Tibial nerve (tissue), 4 donors: ENCODE data around the gene TCF12. TPM values are rescaled to one million over a fixed set of nuclear protein-coding genes. Genes with fewer than 3 reads are reported as not detected.

ENCODE experiments used
- DNase-seq, 2 donors: peaks; one replicate each; pipeline ENCODE4 v3.0.0-alpha.2; 2019; ENCODE audit warnings: low spot score in 2 of 2
- H3K27ac ChIP-seq, 4 donors: fragments of 200-600 bp; sonication (generic) in 3 of 4; one replicate each; pipeline ENCODE4 v1.5.1; 2017 to 2019; ENCODE audit warnings: mild to moderate bottlenecking in 1 of 4
- H3K27me3 ChIP-seq, 2 donors: fragments of 200-600 bp; sonication (generic) in 1 of 2; one replicate each; pipeline versions ENCODE4 v1.5.1 to v1.6.0; 2017 to 2019
- H3K36me3 ChIP-seq, 3 donors: fragments of 200-600 bp; sonication (generic); one replicate each; pipeline ENCODE4 v1.5.1; 2018 to 2019
- H3K4me1 ChIP-seq, 4 donors: fragments of 200-600 bp; sonication (generic) in 3 of 4; one replicate each; pipeline ENCODE4 v1.5.1; 2017 to 2019
- H3K4me3 ChIP-seq, 4 donors: fragments of 200-600 bp; sonication (generic) in 3 of 4; one replicate each; pipeline ENCODE4 v1.5.1; 2017 to 2019; ENCODE audit warnings: mild to moderate bottlenecking in 1 of 4, moderate library complexity in 1 of 4
- H3K9me3 ChIP-seq, 4 donors: fragments of 200-600 bp; sonication (generic) in 3 of 4; one replicate each; pipeline ENCODE4 v1.5.1; 2017 to 2019
- CTCF ChIP-seq, 5 experiments: fragments of 200-600 bp in 3 of 5; fragments of 450-650 bp in 2 of 5; sonication (generic) in 3 of 5; IDR thresholded peaks; one replicate each; pipeline ENCODE4 v1.5.1; 2016 to 2019; ENCODE audit warnings: antibody characterized with exemption in 5 of 5, mild to moderate bottlenecking in 3 of 5, moderate library complexity in 2 of 5
- EP300 ChIP-seq, 2 donors: sonication (generic); formaldehyde crosslinking; IDR thresholded peaks; one replicate each; pipeline ENCODE4 v1.6.1; 2017; ENCODE audit warnings: antibody characterized with exemption in 2 of 2, mild to moderate bottlenecking in 1 of 2
- POLR2A ChIP-seq, 2 donors: fragments of 450-650 bp; IDR thresholded peaks; one replicate each; pipeline ENCODE4 v1.6.1; 2017; ENCODE audit warnings: antibody characterized with exemption in 2 of 2, mild to moderate bottlenecking in 2 of 2, moderate library complexity in 2 of 2
- WGBS, 2 donors: methylation state at CpG; one replicate each; pipeline ENCODE4 v1.1.5; 2018; 5-methylcytosine and 5-hydroxymethylcytosine counted together
- total RNA-seq, 4 donors: library from RNA; depleted of rRNA; stranded (reverse); fragments of >200 nt; gene quantifications; one replicate each; pipeline ENCODE4 v1.1.0, GENCODE V29; 2016

TCF12 gene
- total RNA-seq, 4 donors from 2014 or later: 117 to 181 (median 174) TPM

DNA sequence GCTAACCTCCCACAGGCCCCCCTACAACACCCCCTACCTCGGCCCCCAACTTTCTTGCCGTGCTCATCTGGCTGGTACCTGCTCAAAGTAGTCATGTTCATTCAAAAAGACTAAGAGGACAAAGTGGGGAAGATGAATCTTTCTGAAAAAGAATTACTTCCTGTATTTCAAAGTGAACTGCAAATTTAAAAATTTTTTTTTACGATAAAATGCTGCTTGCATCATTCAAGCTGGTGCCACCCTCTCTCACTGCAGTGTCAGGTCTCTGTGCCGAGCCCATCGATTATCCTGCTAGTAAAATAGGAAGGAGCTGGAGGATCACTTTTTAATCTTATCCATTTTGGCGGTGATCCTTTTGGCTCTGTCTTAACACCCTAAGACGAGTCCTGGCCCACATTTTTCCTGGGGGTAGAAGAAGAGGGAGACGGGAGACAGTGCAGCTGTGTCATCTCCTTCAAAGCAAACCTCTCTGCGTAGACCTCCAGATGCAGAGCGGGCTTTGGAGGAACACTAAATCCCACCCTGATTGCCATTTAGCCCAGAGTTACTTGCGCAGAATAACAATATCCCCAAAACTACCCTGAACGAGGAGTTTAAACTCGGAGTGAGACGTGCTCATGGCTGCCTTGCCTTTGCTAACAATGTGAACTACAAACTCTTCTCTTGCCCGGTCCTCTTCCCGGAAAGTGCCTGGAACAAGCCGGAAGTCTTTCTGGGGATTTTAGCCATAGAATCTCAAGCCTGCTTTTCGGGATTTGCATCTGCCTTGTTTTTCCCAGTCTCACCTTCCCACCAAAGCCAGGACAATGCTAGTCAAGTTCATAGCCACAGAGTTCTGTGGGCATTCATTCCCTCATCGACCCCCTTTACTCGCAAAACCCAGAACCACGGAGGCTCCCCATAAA lies 391.7 kb downstream of the TCF12 start:
- no peak for DNase-seq
- no peak for TF ChIP-seq CTCF (IDR thresholded peaks at IDR 0.05)
- no peak for TF ChIP-seq EP300 (IDR thresholded peaks at IDR 0.05)
- TF ChIP-seq POLR2A (IDR thresholded peaks at IDR 0.05): no peak
- 75 to 81% methylated on average over 21 of the region's 21 CpGs for WGBS, 2 donors
- no peaks in the 10 kb centered on the region for H3K27me3 ChIP-seq
- H3K9me3 ChIP-seq: no peaks in the 10 kb centered on the region
- no peak overlapping the region for H3K4me3 ChIP-seq
- no peak overlapping the region for H3K27ac ChIP-seq
- H3K4me1 ChIP-seq: peaks cover 0 to 22% (median 2%) of the 10 kb centered on the region in 4 donors
- no peaks in the 10 kb centered on the region for H3K36me3 ChIP-seq

- H3K27me3 ChIP-seq: no peaks in the 10 kb centered on the region
- H3K4me3 ChIP-seq: no peak overlapping the region
- H3K27ac ChIP-seq: no peak overlapping the region
- 79 to 89% methylated on average over 8 to 9 of the region's 9 CpGs for WGBS, 2 donors
- DNase-seq: no peak
- no peaks in the 10 kb centered on the region for H3K9me3 ChIP-seq
- TF ChIP-seq CTCF (IDR thresholded peaks at IDR 0.05): no peak
- no peak for TF ChIP-seq POLR2A (IDR thresholded peaks at IDR 0.05)
- no peak for TF ChIP-seq EP300 (IDR thresholded peaks at IDR 0.05)
- H3K4me1 ChIP-seq: peaks cover 0 to 19% (median 2%) of the 10 kb centered on the region in 4 donors
- no peaks in the 10 kb centered on the region for H3K36me3 ChIP-seq
Measured at GRCh38 chr15:57310876-57311275, 392.4 kb downstream of the TCF12 start.

DNA sequence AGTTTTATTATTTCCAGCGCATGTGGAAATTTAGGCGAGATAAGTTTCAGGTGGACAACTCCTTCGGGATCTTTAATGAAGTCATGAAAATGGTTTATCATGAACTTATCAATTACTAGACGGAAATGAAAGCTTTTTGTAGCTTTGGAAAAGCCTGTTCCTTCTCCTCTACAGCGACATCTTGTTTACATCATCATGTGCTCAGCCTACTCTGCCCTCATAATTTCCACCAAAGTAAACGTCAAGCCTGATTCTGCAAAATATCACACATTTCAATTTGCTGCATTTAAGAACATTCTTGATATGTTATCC lies 393.5 kb downstream of the TCF12 start:
- 90 to 93% methylated on average over 6 of the region's 6 CpGs for WGBS, 2 donors
- H3K9me3 ChIP-seq: no peaks in the 10 kb centered on the region
- peaks cover 0 to 8% (median under 1%) of the 10 kb centered on the region in 4 donors for H3K4me1 ChIP-seq
- TF ChIP-seq CTCF (IDR thresholded peaks at IDR 0.05): no peak
- TF ChIP-seq POLR2A (IDR thresholded peaks at IDR 0.05): no peak
- TF ChIP-seq EP300 (IDR thresholded peaks at IDR 0.05): no peak
- no peaks in the 10 kb centered on the region for H3K27me3 ChIP-seq
- no peak overlapping the region for H3K27ac ChIP-seq
- no peaks in the 10 kb centered on the region for H3K36me3 ChIP-seq
- no peak for DNase-seq
- H3K4me3 ChIP-seq: no peak overlapping the region

- Histone ChIP-seq H3K36me3 (no peaks in the 10 kb centered on the region), H3K4me3 (no peak overlapping the region), H3K27ac (peak overlapping the region in 1 of 4 donors; percentile 34), H3K27me3 (no peaks in the 10 kb centered on the region), H3K9me3 (no peaks in the 10 kb centered on the region), H3K4me1 (peaks cover 0 to 2% (median 0%) of the 10 kb centered on the region in 4 donors)
- DNase-seq: no peak
- 76% methylated on average over 14 to 15 of the region's 15 CpGs for WGBS, 2 donors
- TF ChIP-seq POLR2A (IDR thresholded peaks at IDR 0.05) (no peak), CTCF (IDR thresholded peaks at IDR 0.05) (no peak), EP300 (IDR thresholded peaks at IDR 0.05) (no peak)
Measured at GRCh38 chr15:57312318-57313133, 394.1 kb downstream of the TCF12 start.

GRCh38 chr15:57313134-57313483 lies 394.7 kb downstream of the TCF12 start:
- TF ChIP-seq POLR2A (IDR thresholded peaks at IDR 0.05) (no peak), CTCF (IDR thresholded peaks at IDR 0.05) (no peak), EP300 (IDR thresholded peaks at IDR 0.05) (no peak)
- Histone ChIP-seq H3K4me3 (no peak overlapping the region), H3K27me3 (no peaks in the 10 kb centered on the region), H3K27ac (peak overlapping the region in 1 of 4 donors; percentile 34), H3K9me3 (no peaks in the 10 kb centered on the region), H3K36me3 (no peaks in the 10 kb centered on the region), H3K4me1 (no peaks in the 10 kb centered on the region)
- WGBS, 2 donors: 80 to 81% methylated on average over 7 of the region's 7 CpGs
- DNase-seq: no peak
